SK-N-SH (cell line): ENCODE data around the gene ADK.

Experiments used
- CHD2 ChIP-seq: fragments of 150-350 bp; IDR thresholded peaks from 2 replicates; pipeline ENCODE4 v1.6.1; 2018; ENCODE audit warnings: low read length; ENCODE audit not compliant: partially characterized antibody
- CTCF ChIP-seq: fragments of 200-600 bp; sonication (generic); IDR thresholded peaks from 2 replicates; pipeline ENCODE4 v1.6.1; 2017; ENCODE audit warnings: antibody characterized with exemption, mild to moderate bottlenecking, moderate library complexity
- EP300 ChIP-seq, 2 experiments: IDR thresholded peaks; 2 replicates each; pipeline versions ENCODE4 v1.4.0 to v1.6.1; 2012; ENCODE audit warnings: borderline replicate concordance in 1 of 2, low read depth in 1 of 2, low read length in 1 of 2
- FOXM1 ChIP-seq: IDR thresholded peaks from 2 replicates; pipeline ENCODE4 v1.4.0; 2012; ENCODE audit warnings: low read depth, mild to moderate bottlenecking
- GABPA ChIP-seq: IDR thresholded peaks from 2 replicates; pipeline ENCODE4 v1.4.0; 2012; ENCODE audit warnings: low read depth, mild to moderate bottlenecking
- PBX3 ChIP-seq: IDR thresholded peaks from 2 replicates; pipeline ENCODE4; 2012
- POLR2AphosphoS5 ChIP-seq: IDR thresholded peaks from 2 replicates; pipeline ENCODE4 v1.6.1; 2012; ENCODE audit warnings: low read depth, low read length
- SIN3A ChIP-seq: IDR thresholded peaks from 2 replicates; pipeline ENCODE4 v1.6.1; 2012; ENCODE audit warnings: low read depth, mild to moderate bottlenecking, low read length, moderate library complexity, borderline replicate concordance
- SMC3 ChIP-seq: IDR thresholded peaks from 2 replicates; pipeline ENCODE4 v1.6.1; 2012; ENCODE audit warnings: low read depth, low read length, improper control_type of control experiment
- TAF1 ChIP-seq: IDR thresholded peaks from 2 replicates; pipeline ENCODE4 v1.6.1; 2012; ENCODE audit warnings: low read depth, mild to moderate bottlenecking, low read length, moderate library complexity, borderline replicate concordance
- USF1 ChIP-seq: IDR thresholded peaks from 2 replicates; pipeline ENCODE4 v1.4.0; 2012; ENCODE audit warnings: low read depth, borderline replicate concordance
- USF2 ChIP-seq: fragments of 150-350 bp; IDR thresholded peaks from 2 replicates; pipeline ENCODE4 v1.6.1; 2017; ENCODE audit warnings: antibody characterized with exemption, low read length, low read depth, borderline replicate concordance
- YY1 ChIP-seq: IDR thresholded peaks from 2 replicates; pipeline ENCODE4 v1.4.0; 2012; ENCODE audit warnings: low read depth, mild to moderate bottlenecking

GRCh38 chr10:74263996-74264395, 113.0 kb downstream of the ADK start:
- TF ChIP-seq POLR2AphosphoS5 (no peak), CTCF (no peak), SIN3A (no peak), TAF1 (no peak), EP300 (IDR thresholded peaks at IDR 0.05; ENCODE audit: borderline replicate concordance in 1 of 2, low read depth in 1 of 2, low read length in 1 of 2) (no peak), PBX3 (no peak), GABPA (no peak), CHD2 (no peak), YY1 (no peak), USF1 (no peak), USF2 (no peak), FOXM1 (no peak), SMC3 (no peak)
